Stimulated activated CD8-positive, alpha-beta memory T cell treated with anti-CD3 and anti-CD28 coated beads, Interleukin-4, amount 100 ng/mL, for 4 hours (primary cell): ENCODE measurements around the gene HHATL.

Source experiments
- DNase-seq, 2 donors: peaks; one replicate each; pipeline ENCODE4 v3.0.0-alpha.2; 2020; ENCODE audit warnings: low read depth in 2 of 2, low spot score in 1 of 2

Gene HHATL

GRCh38 chr3:42654331-42655201 lies 48.0 kb downstream of the HHATL start:
- no peak for DNase-seq

GRCh38 chr3:42653560-42654330 lies 48.9 kb downstream of the HHATL start, which contains the start of gene ZBTB47:
TSS of gene ZBTB47 (plus strand) at chr3:42653697. CDS start at chr3:42658356, 4,659 bp downstream.
- DNase-seq: no peak

- no peak for DNase-seq
Observed at GRCh38 chr3:42653303-42653559, 49.4 kb downstream of the HHATL start.

- DNase-seq: no peak
Observed at GRCh38 chr3:42652611-42653302, 49.8 kb downstream of the HHATL start.

- no peak for DNase-seq
Observed at GRCh38 chr3:42652251-42652610, 50.4 kb downstream of the HHATL start.

GRCh38 chr3:42651248-42652091 lies 51.1 kb downstream of the HHATL start:
- no peak for DNase-seq

- no peak for DNase-seq
Observed at GRCh38 chr3:42649783-42650182, 52.8 kb downstream of the HHATL start.

- DNase-seq: no peak
Observed at GRCh38 chr3:42649006-42649405, 53.6 kb downstream of the HHATL start.

GRCh38 chr3:42647821-42648459 lies 54.7 kb downstream of the HHATL start:
- no peak for DNase-seq
